GM12864 (cell line): ENCODE measurements around the gene PPARA.

Source experiments
- DNase-seq: peaks from one replicate; pipeline ENCODE4 v3.0.0-alpha.2; 2011; ENCODE audit warnings: low read depth
- H3K4me3 ChIP-seq: 2 replicates; pipeline ENCODE4 v1.5.1; 2011; ENCODE audit warnings: mild to moderate bottlenecking, low read depth, low read length, control low read depth
- TF ChIP-seq, protein P1 (sequence below): IDR thresholded peaks from 2 replicates; pipeline ENCODE4 v1.5.1; 2011; ENCODE audit warnings: low read depth, mild to moderate bottlenecking, moderate library complexity, low read length, control low read depth, inconsistent platforms; ENCODE audit errors: missing control alignments

PPARA gene

DNA sequence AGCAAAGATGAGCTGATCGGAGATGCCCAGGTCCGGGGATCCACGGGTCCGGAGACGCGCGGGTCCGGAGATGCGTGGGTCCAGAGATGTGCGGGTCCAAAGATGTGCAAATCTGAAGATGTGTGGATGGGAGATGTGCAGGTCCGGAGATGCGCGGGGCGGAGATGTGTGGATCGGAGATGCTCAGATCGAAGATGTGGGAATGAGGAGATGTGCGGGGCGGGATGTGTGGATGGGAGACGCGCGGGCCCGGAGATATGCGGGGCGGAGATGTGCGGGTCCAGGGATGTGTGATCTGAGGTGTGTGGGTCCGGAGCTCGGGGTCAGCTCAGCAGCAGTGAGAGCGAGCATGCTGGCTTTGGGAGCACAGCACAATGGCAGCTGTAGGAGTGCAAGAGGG, 64.3 kb downstream of the PPARA start:
- no peak for DNase-seq
- no peak overlapping the region for H3K4me3 ChIP-seq
- TF ChIP-seq, protein P1, sequence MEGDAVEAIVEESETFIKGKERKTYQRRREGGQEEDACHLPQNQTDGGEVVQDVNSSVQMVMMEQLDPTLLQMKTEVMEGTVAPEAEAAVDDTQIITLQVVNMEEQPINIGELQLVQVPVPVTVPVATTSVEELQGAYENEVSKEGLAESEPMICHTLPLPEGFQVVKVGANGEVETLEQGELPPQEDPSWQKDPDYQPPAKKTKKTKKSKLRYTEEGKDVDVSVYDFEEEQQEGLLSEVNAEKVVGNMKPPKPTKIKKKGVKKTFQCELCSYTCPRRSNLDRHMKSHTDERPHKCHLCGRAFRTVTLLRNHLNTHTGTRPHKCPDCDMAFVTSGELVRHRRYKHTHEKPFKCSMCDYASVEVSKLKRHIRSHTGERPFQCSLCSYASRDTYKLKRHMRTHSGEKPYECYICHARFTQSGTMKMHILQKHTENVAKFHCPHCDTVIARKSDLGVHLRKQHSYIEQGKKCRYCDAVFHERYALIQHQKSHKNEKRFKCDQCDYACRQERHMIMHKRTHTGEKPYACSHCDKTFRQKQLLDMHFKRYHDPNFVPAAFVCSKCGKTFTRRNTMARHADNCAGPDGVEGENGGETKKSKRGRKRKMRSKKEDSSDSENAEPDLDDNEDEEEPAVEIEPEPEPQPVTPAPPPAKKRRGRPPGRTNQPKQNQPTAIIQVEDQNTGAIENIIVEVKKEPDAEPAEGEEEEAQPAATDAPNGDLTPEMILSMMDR = no peak

DNA sequence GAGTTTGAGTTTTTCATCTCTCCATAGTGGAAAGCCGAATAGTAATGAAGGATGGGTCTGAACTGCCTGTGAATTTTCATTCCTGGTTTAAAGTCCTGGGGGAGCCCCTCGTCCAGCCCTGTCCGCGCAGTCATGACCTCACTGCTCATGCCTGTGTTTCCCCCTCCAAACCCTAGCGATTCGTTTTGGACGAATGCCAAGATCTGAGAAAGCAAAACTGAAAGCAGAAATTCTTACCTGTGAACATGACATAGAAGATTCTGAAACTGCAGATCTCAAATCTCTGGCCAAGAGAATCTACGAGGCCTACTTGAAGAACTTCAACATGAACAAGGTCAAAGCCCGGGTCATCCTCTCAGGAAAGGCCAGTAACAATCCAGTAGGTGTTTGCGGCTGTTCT, 69.3 kb downstream of the PPARA start:
- TF ChIP-seq, protein P1 = no peak
- H3K4me3 ChIP-seq = no peak overlapping the region
- DNase-seq = no peak

DNA sequence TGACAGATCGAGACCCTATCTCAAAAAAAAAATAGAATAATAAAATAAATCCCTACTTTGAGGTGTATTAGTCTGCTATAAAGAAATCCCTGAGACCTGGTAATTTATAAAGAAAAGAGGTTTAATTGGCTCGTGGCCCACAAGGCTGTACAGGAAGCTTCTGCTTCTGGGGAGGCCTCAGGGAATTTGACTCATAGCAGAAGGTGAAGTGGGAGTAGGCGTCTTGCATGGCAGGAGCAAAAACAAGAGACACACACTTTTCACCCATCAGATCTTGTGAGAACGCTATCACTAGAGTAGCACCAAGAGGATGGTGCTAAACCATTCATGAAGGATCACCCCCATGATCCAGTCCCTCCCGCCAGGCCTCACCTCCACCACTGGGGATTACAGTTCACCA, 70.6 kb downstream of the PPARA start:
- DNase-seq = peak; percentile 15
- H3K4me3 ChIP-seq = no peak overlapping the region
- TF ChIP-seq, protein P1 = no peak

DNA sequence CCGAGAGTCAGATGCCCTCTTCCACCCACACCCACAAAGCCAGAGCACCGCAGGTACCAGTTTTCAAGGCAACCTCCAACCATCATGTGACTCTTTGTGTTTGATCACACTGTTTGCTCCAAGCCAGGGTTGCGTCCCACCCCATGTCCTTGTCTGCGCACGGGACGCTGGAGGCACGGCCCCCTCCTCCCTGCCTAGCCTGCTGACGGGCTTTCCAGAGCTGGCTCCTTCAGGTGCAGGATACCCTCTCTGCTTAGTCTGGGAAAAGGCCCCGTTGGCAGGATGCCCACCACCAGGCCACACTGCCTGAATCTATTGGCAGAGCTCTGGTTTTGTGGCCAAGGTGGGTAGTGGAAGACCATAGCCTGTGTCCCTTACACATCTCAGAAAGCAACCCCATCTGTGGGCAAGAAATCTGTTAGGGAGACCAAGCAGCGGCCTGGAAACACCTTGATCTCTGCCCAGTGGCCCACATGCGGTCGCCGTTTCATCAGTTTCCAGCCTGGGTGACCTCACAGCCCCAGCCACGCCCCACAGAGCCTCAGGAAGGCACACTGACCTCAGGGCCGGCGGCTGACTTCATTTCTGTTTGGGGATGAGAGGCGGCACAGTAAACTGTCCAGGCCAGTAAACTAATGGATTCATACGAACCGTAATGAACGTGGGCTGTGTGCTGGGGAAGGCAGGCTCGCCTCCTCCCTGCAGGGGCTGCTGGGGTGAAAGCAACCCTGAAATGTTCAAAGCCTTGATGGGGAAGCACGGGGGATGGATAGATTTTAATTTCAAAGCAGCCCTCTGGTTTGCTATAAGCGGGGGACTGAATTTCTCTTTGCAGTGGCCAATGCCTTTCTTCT, 73.9 kb downstream of the PPARA start:
- TF ChIP-seq, protein P1 = no peak
- no peak overlapping the region for H3K4me3 ChIP-seq
- no peak for DNase-seq

DNA sequence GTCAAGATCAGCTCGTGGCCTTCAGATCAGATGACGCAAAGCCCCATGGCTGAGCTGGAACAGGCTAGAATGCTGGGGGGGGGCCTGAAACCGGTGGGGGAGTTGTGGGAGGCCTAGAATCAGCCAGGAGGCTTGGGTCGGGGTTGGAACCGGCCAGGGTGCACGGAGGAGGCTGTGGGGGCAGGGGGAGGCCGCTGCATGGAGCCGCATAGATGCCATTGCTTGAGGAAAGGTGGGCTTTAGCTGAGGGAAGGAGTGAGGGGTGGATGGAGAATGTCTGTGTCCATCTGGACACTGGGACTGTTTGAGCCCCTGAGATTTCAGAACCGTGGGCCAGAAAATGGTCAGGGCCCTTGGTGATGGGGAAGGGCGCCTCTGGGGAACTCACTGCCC, 74.6 kb downstream of the PPARA start:
- TF ChIP-seq, protein P1 = no peak
- no peak for DNase-seq
- H3K4me3 ChIP-seq = no peak overlapping the region

DNA sequence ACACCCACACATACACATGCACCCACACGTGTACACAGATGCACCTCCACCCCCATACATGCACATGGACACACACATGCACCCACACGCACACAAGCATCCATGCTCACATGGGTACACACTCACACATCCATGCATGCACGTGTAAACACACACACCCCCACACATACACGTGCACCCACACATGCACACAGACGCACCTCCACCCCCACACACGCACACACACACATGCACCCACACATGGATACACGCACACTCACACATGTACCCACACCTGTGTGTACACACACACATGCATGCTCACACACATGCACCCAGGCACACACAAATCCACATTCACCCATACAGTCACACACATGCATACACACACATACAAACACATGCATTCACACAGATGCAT, 75.3 kb downstream of the PPARA start:
- TF ChIP-seq, protein P1 = no peak
- no peak for DNase-seq
- no peak overlapping the region for H3K4me3 ChIP-seq

DNA sequence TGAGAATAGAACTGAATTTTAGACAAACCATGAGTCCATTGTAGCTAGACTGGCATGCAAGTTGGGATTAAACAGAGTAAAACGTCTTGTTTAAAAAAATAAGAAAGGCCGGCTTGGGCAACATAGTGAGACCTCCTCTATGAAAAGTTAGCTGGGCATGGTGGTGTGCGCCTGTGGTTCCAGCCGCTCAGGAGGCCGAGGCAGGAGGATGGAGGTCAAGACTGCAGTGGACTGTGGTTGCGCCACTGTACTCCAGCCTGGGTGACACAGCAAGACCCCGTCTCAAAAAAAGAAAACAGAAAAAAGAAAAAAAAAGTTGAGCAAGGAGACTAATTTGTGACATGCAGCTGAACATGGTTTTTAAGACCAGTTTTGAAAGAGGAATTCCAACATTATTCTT, 76.3 kb downstream of the PPARA start:
- DNase-seq = no peak
- H3K4me3 ChIP-seq = no peak overlapping the region
- TF ChIP-seq, protein P1 = no peak
